HEK293 (cell line): Measurements from ENCODE around the gene FA2H.
"Not testable (repeated sequence)": the region's sequence is repeated elsewhere in the genome, so short reads cannot be mapped to it uniquely, and the experiment has no call there.

Experiments
- CTCF ChIA-PET: fragments of 350-600 bp; formaldehyde crosslinking; extraction: SDS; loops from one replicate; lab custom pipeline; 2021; ENCODE audit warnings: antibody characterized with exemption; lab: Yijun Ruan, JAX
- POLR2A ChIA-PET: fragments of 300-600 bp; formaldehyde crosslinking; extraction: SDS; loops from one replicate; lab custom pipeline; 2020; ENCODE audit warnings: antibody characterized with exemption, inconsistent platforms; lab: Yijun Ruan, JAX
- H3K27ac ChIP-seq: fragments of 200-500 bp; sonication (Bioruptor generic); 2 replicates; pipeline ENCODE4 v1.5.1; 2014; ENCODE audit warnings: low read depth, low read length, control low read depth, inconsistent platforms; ENCODE audit errors: extremely low read depth
- H3K36me3 ChIP-seq, 2 experiments: fragments of 200-500 bp in 1 of 2; sonication (Bioruptor generic) in 1 of 2; 1 replicate in 1 of 2; 2 replicates in 1 of 2; pipeline ENCODE4 v1.5.1; 2014 to 2017; ENCODE audit warnings: inconsistent platforms in 2 of 2, low read length in 2 of 2; ENCODE audit not compliant: control insufficient read depth in 2 of 2, insufficient read depth in 1 of 2
- H3K4me1 ChIP-seq: fragments of 200-500 bp; sonication (Bioruptor generic); 2 replicates; pipeline ENCODE4 v1.5.1; 2014; ENCODE audit warnings: mild to moderate bottlenecking, low read length, inconsistent platforms; ENCODE audit not compliant: control insufficient read depth, insufficient read depth
- H3K4me3 ChIP-seq: 2 replicates; pipeline ENCODE4 v1.5.1; 2011; ENCODE audit warnings: low read depth, mild to moderate bottlenecking, control low read depth, low read length, moderate library complexity
- H3K9me3 ChIP-seq: fragments of 200-500 bp; sonication (Bioruptor generic); 2 replicates; pipeline ENCODE4 v1.5.1; 2014; ENCODE audit warnings: low read depth, low read length, inconsistent platforms; ENCODE audit not compliant: control insufficient read depth, insufficient read depth
- BCL11A ChIP-seq: fragments of 450-650 bp; formaldehyde crosslinking; IDR thresholded peaks from 2 replicates; pipeline ENCODE4 v1.5.1; 2016; ENCODE audit warnings: low read depth, missing biosample characterization, missing genetic modification characterization
- GLI2 ChIP-seq: fragments of 450-650 bp; formaldehyde crosslinking; IDR thresholded peaks from 2 replicates; pipeline ENCODE4; 2017; ENCODE audit warnings: missing biosample characterization, missing genetic modification characterization, low read depth, borderline replicate concordance
- GLIS2 ChIP-seq: fragments of 450-650 bp; formaldehyde crosslinking; IDR thresholded peaks from 2 replicates; pipeline ENCODE4 v1.5.1; 2016; ENCODE audit warnings: missing biosample characterization, missing genetic modification characterization
- TRIM28 ChIP-seq: IDR thresholded peaks from 2 replicates; pipeline ENCODE4 v1.6.1; 2011; ENCODE audit warnings: low read length, control low read depth, borderline replicate concordance
- ZFHX2 ChIP-seq: fragments of 450-650 bp; formaldehyde crosslinking; conservative IDR thresholded peaks from 2 replicates; pipeline ENCODE4 v1.5.1; 2016; ENCODE audit warnings: missing biosample characterization, missing genetic modification characterization
- ZFP3 ChIP-seq: fragments of 450-650 bp; formaldehyde crosslinking; IDR thresholded peaks from 2 replicates; pipeline ENCODE4 v1.5.1; 2016; ENCODE audit warnings: low read depth, missing biosample characterization, missing genetic modification characterization
- ZFP41 ChIP-seq: fragments of 450-650 bp; formaldehyde crosslinking; IDR thresholded peaks from 2 replicates; pipeline ENCODE4 v1.5.1; 2016; ENCODE audit warnings: missing biosample characterization, missing genetic modification characterization, borderline replicate concordance
- ZNF10 ChIP-seq: fragments of 450-650 bp; formaldehyde crosslinking; IDR thresholded peaks from 2 replicates; pipeline ENCODE4 v1.5.1; 2017; ENCODE audit warnings: missing biosample characterization, missing genetic modification characterization
- ZNF121 ChIP-seq: fragments of 450-650 bp; formaldehyde crosslinking; IDR thresholded peaks from 2 replicates; pipeline ENCODE4 v1.5.1; 2016; ENCODE audit warnings: missing biosample characterization, missing genetic modification characterization
- ZNF132 ChIP-seq: fragments of 450-650 bp; formaldehyde crosslinking; IDR thresholded peaks from 2 replicates; pipeline ENCODE4 v1.5.1; 2017; ENCODE audit warnings: missing biosample characterization, missing genetic modification characterization, borderline replicate concordance
- ZNF155 ChIP-seq: fragments of 450-650 bp; formaldehyde crosslinking; IDR thresholded peaks from 2 replicates; pipeline ENCODE4 v1.5.1; 2016; ENCODE audit warnings: missing biosample characterization, missing genetic modification characterization
- ZNF354C ChIP-seq: fragments of 450-650 bp; formaldehyde crosslinking; IDR thresholded peaks from 2 replicates; pipeline ENCODE4 v1.5.1; 2016; ENCODE audit warnings: missing biosample characterization, missing genetic modification characterization, low read depth, borderline replicate concordance
- ZNF423 ChIP-seq: fragments of 450-650 bp; formaldehyde crosslinking; IDR thresholded peaks from 2 replicates; pipeline ENCODE4 v1.5.1; 2016; ENCODE audit warnings: missing biosample characterization, missing genetic modification characterization
- ZNF510 ChIP-seq: fragments of 450-650 bp; formaldehyde crosslinking; IDR thresholded peaks from 2 replicates; pipeline ENCODE4 v1.5.1; 2018; ENCODE audit warnings: mild to moderate bottlenecking, missing genetic modification characterization, missing biosample characterization; ENCODE audit not compliant: insufficient replicate concordance
- ZNF521 ChIP-seq: fragments of 450-650 bp; formaldehyde crosslinking; IDR thresholded peaks from 2 replicates; pipeline ENCODE4 v1.5.1; 2017; ENCODE audit warnings: missing biosample characterization, mild to moderate bottlenecking, missing genetic modification characterization
- ZNF548 ChIP-seq: fragments of 450-650 bp; formaldehyde crosslinking; IDR thresholded peaks from 2 replicates; pipeline ENCODE4 v1.5.1; 2016; ENCODE audit warnings: missing biosample characterization, missing genetic modification characterization
- ZNF654 ChIP-seq: fragments of 450-650 bp; formaldehyde crosslinking; IDR thresholded peaks from 2 replicates; pipeline ENCODE4 v1.5.1; 2016; ENCODE audit warnings: low read depth, missing biosample characterization, missing genetic modification characterization
- TF ChIP-seq, protein P1 (sequence below): fragments of 450-650 bp; formaldehyde crosslinking; IDR thresholded peaks from 2 replicates; pipeline ENCODE4 v1.5.1; 2016; ENCODE audit warnings: missing biosample characterization, missing genetic modification characterization
- TF ChIP-seq, protein P2 (sequence below): fragments of 450-650 bp; formaldehyde crosslinking; IDR thresholded peaks from 2 replicates; pipeline ENCODE4 v1.5.1; 2017; ENCODE audit warnings: missing biosample characterization, missing genetic modification characterization
- TF ChIP-seq, protein P3 (sequence below): fragments of 450-650 bp; formaldehyde crosslinking; IDR thresholded peaks from 2 replicates; pipeline ENCODE4 v1.5.1; 2017; ENCODE audit warnings: missing biosample characterization, missing genetic modification characterization
- TF ChIP-seq, protein P4 (sequence below): fragments of 450-650 bp; formaldehyde crosslinking; IDR thresholded peaks from 2 replicates; pipeline ENCODE4 v1.5.1; 2017; ENCODE audit warnings: missing biosample characterization, missing genetic modification characterization

FA2H gene

DNA sequence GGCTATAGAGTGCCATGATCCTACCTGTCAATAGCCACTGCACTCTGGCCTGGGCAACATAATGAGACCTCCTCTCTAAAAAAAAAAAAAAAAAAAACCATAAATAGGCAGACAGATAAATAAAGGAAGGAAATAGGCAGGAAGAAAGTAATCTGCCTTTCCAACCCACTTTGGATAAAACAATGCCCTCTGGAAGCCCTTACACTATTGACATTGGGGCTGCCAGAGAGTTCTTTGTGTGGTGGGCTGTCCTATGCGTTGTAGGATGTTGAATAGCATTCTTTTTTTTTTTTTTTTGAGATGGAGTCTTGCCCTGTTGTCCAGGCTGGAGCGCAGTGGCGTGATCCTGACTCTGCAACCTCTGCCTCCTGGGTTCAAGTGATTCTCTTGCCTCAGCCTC lies 100.7 kb downstream of the FA2H start:
- H3K4me1 ChIP-seq = no peaks in the 10 kb centered on the region
- no peaks in the 10 kb centered on the region for H3K9me3 ChIP-seq
- no peaks in the 10 kb centered on the region for H3K36me3 ChIP-seq
- no peak for TF ChIP-seq ZFHX2
- TF ChIP-seq ZNF510 (tag by site-specific recombination) = no peak
- TF ChIP-seq, protein P1, sequence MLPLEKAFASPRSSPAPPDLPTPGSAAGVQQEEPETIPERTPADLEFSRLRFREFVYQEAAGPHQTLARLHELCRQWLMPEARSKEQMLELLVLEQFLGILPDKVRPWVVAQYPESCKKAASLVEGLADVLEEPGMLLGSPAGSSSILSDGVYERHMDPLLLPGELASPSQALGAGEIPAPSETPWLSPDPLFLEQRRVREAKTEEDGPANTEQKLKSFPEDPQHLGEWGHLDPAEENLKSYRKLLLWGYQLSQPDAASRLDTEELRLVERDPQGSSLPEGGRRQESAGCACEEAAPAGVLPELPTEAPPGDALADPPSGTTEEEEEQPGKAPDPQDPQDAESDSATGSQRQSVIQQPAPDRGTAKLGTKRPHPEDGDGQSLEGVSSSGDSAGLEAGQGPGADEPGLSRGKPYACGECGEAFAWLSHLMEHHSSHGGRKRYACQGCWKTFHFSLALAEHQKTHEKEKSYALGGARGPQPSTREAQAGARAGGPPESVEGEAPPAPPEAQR (tag by site-specific recombination) = no peak
- TF ChIP-seq ZNF423 (tag by site-specific recombination) = no peak
- no peak for TF ChIP-seq BCL11A (tag by site-specific recombination)
- TF ChIP-seq, protein P2, sequence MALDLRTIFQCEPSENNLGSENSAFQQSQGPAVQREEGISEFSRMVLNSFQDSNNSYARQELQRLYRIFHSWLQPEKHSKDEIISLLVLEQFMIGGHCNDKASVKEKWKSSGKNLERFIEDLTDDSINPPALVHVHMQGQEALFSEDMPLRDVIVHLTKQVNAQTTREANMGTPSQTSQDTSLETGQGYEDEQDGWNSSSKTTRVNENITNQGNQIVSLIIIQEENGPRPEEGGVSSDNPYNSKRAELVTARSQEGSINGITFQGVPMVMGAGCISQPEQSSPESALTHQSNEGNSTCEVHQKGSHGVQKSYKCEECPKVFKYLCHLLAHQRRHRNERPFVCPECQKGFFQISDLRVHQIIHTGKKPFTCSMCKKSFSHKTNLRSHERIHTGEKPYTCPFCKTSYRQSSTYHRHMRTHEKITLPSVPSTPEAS (tag by site-specific recombination) = no peak
- no peak for TF ChIP-seq GLIS2 (tag by site-specific recombination)
- TF ChIP-seq ZNF654 (tag by site-specific recombination) = no peak
- TF ChIP-seq, protein P3, sequence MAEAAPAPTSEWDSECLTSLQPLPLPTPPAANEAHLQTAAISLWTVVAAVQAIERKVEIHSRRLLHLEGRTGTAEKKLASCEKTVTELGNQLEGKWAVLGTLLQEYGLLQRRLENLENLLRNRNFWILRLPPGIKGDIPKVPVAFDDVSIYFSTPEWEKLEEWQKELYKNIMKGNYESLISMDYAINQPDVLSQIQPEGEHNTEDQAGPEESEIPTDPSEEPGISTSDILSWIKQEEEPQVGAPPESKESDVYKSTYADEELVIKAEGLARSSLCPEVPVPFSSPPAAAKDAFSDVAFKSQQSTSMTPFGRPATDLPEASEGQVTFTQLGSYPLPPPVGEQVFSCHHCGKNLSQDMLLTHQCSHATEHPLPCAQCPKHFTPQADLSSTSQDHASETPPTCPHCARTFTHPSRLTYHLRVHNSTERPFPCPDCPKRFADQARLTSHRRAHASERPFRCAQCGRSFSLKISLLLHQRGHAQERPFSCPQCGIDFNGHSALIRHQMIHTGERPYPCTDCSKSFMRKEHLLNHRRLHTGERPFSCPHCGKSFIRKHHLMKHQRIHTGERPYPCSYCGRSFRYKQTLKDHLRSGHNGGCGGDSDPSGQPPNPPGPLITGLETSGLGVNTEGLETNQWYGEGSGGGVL (tag by site-specific recombination) = no peak
- no peak for TF ChIP-seq ZFP3 (tag by site-specific recombination)
- TF ChIP-seq, protein P4, sequence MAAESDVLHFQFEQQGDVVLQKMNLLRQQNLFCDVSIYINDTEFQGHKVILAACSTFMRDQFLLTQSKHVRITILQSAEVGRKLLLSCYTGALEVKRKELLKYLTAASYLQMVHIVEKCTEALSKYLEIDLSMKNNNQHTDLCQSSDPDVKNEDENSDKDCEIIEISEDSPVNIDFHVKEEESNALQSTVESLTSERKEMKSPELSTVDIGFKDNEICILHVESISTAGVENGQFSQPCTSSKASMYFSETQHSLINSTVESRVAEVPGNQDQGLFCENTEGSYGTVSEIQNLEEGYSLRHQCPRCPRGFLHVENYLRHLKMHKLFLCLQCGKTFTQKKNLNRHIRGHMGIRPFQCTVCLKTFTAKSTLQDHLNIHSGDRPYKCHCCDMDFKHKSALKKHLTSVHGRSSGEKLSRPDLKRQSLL = no peak
- TF ChIP-seq ZFP41 = no peak
- no peak for TF ChIP-seq ZNF155 (tag by site-specific recombination)
- TF ChIP-seq ZNF548 (tag by site-specific recombination) = no peak
- TF ChIP-seq ZNF521 = no peak
- no peak for TF ChIP-seq ZNF132 (tag by site-specific recombination)
- no peak for TF ChIP-seq TRIM28
- TF ChIP-seq GLI2 (tag by site-specific recombination) = no peak
- no peak for TF ChIP-seq ZNF354C
- no peak for TF ChIP-seq ZNF10
- H3K4me3 ChIP-seq = no peak overlapping the region
- CTCF ChIA-PET = interaction anchor here (0.6 kb wide), 1 partner anchor 199 kb away, joined by 3 read pairs; no protein-coding TSS in a partner anchor
- no peak overlapping the region for H3K27ac ChIP-seq
- POLR2A ChIA-PET = no interaction called here

DNA sequence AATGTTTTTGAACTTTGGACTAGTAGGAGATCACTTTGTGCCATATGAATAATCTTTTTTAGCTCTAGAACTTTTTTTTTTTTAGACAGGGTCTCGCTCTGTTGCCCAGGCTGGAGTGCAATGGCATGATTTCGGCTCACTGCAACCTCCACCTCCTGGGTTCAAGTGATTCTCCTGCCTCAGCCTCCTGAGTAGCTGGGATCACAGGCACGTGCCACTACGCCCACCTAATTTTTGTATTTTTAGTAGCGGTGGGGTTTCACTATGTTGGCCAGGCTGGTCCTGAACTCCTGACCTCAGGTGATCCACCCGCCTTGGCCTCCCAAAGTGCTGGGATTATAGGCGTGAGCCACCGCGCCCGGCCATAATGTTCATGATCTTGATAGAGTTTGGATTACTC lies 105.7 kb downstream of the FA2H start:
- H3K36me3 ChIP-seq = peaks cover 16% of the 10 kb centered on the region in 2 experiments; a peak in 2 of 3 replicates
- CTCF ChIA-PET = interaction anchor here (0.6 kb wide), 1 partner anchor 521 kb away, joined by 5 read pairs; no protein-coding TSS in a partner anchor
- H3K9me3 ChIP-seq, POLR2A ChIA-PET, H3K4me3 ChIP-seq, H3K27ac ChIP-seq, H3K4me1 ChIP-seq: not testable (repeated sequence)
- TF ChIP-seq ZNF121 (tag by site-specific recombination) = peak; percentile 51; the same call in 1 of the 2 replicates
